MM.1S (cell line): ENCODE data around the gene CELSR3.

Source experiments
- DNase-seq: peaks from one replicate; pipeline ENCODE4 v3.0.0-alpha.2; 2015
- H2AFZ ChIP-seq: fragments of 300-600 bp; sonication (generic); 2 replicates; pipeline ENCODE4 v1.6.0; 2016; ENCODE audit warnings: antibody characterized with exemption, low read length
- H3F3A ChIP-seq: fragments of 300-600 bp; sonication (generic); 2 replicates; pipeline ENCODE4 v1.6.1; 2016; ENCODE audit warnings: mild to moderate bottlenecking, antibody characterized with exemption, low read length, moderate library complexity, mixed read lengths; ENCODE audit not compliant: insufficient read depth
- H3K27ac ChIP-seq: fragments of 300-600 bp; sonication (generic); 2 replicates; pipeline ENCODE4 v1.5.1; 2016; ENCODE audit warnings: mild to moderate bottlenecking, low read length
- H3K27me3 ChIP-seq: fragments of 300-600 bp; sonication (generic); replicated peaks from 2 replicates; pipeline ENCODE4 v1.6.0; 2016; ENCODE audit warnings: low read length; ENCODE audit not compliant: insufficient read depth
- H3K36me3 ChIP-seq: fragments of 300-600 bp; sonication (generic); replicated peaks from 2 replicates; pipeline ENCODE4 v1.6.1; 2016; ENCODE audit warnings: mild to moderate bottlenecking, low read length, mixed read lengths; ENCODE audit not compliant: insufficient read depth
- H3K4me1 ChIP-seq: fragments of 300-600 bp; sonication (generic); 2 replicates; pipeline ENCODE4 v1.6.1; 2016; ENCODE audit warnings: low read length, mixed read lengths
- H3K4me2 ChIP-seq: fragments of 300-600 bp; sonication (generic); 2 replicates; pipeline ENCODE4 v1.6.0; 2016; ENCODE audit warnings: low read depth, low read length
- H3K4me3 ChIP-seq: fragments of 300-600 bp; sonication (generic); 2 replicates; pipeline ENCODE4 v1.5.1; 2016; ENCODE audit warnings: low read length, mixed read lengths
- H3K79me2 ChIP-seq: fragments of 300-600 bp; sonication (generic); 2 replicates; pipeline ENCODE4 v1.6.1; 2016; ENCODE audit warnings: mixed run types, low read length, mixed read lengths
- H3K9ac ChIP-seq: fragments of 300-600 bp; sonication (generic); 2 replicates; pipeline ENCODE4 v1.6.1; 2016; ENCODE audit warnings: low read length, mixed read lengths
- H3K9me2 ChIP-seq: fragments of 300-600 bp; sonication (generic); replicated peaks from 2 replicates; pipeline ENCODE4 v1.6.1; 2016; ENCODE audit warnings: mild to moderate bottlenecking, low read length, mixed read lengths; ENCODE audit not compliant: insufficient read depth
- H3K9me3 ChIP-seq: fragments of 300-600 bp; sonication (generic); replicated peaks from 2 replicates; pipeline ENCODE4 v1.6.1; 2016; ENCODE audit warnings: mild to moderate bottlenecking, low read length, mixed read lengths; ENCODE audit not compliant: insufficient read depth
- H4K20me1 ChIP-seq: fragments of 300-600 bp; sonication (generic); 2 replicates; pipeline ENCODE4 v1.6.1; 2016; ENCODE audit warnings: mild to moderate bottlenecking, low read length, moderate library complexity, mixed read lengths; ENCODE audit not compliant: insufficient read depth
- EZH2 ChIP-seq: fragments of 300-600 bp; sonication (generic); optimal IDR thresholded peaks from 2 replicates; pipeline ENCODE3; 2017; ENCODE audit warnings: low read depth, mild to moderate bottlenecking, antibody characterized with exemption, low read length, mixed read lengths
- EZH2phosphoT487 ChIP-seq: fragments of 300-600 bp; sonication (generic); IDR thresholded peaks from 2 replicates; pipeline ENCODE4 v1.6.1; 2018; ENCODE audit warnings: antibody characterized with exemption, low read length
- TF ChIP-seq, protein P1 (sequence below): fragments of 300-600 bp; sonication (generic); IDR thresholded peaks from 2 replicates; pipeline ENCODE4 v1.5.1; 2016; ENCODE audit warnings: antibody characterized with exemption, low read length, mixed read lengths

The CELSR3 gene

DNA sequence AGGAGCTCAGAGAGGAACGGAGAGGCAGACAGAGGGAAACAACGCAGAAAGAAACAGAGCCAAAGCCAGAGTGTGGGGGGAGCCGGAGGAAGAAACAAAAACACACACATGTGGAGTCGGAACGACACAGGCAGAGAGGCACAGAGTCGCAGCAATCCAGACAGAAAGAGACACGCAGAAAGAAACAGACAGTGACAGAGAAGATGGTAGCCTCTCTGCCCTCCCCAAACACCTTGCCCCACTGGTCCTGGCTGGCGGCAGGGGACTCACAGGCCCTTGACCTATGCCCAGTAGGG is 21.3 kb upstream of the CELSR3 start:
- no peak for TF ChIP-seq EZH2
- TF ChIP-seq, protein P1, sequence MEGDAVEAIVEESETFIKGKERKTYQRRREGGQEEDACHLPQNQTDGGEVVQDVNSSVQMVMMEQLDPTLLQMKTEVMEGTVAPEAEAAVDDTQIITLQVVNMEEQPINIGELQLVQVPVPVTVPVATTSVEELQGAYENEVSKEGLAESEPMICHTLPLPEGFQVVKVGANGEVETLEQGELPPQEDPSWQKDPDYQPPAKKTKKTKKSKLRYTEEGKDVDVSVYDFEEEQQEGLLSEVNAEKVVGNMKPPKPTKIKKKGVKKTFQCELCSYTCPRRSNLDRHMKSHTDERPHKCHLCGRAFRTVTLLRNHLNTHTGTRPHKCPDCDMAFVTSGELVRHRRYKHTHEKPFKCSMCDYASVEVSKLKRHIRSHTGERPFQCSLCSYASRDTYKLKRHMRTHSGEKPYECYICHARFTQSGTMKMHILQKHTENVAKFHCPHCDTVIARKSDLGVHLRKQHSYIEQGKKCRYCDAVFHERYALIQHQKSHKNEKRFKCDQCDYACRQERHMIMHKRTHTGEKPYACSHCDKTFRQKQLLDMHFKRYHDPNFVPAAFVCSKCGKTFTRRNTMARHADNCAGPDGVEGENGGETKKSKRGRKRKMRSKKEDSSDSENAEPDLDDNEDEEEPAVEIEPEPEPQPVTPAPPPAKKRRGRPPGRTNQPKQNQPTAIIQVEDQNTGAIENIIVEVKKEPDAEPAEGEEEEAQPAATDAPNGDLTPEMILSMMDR, result no peak
- TF ChIP-seq EZH2phosphoT487, result no peak
- H4K20me1 ChIP-seq, result no peaks in the 10 kb centered on the region
- H3K4me2 ChIP-seq, result peak overlapping the region; percentile 73
- H2AFZ ChIP-seq, result no peak overlapping the region
- no peak for DNase-seq
- H3K27ac ChIP-seq, result no peak overlapping the region
- peak overlapping the region; percentile 25; the same call in 1 of the 2 replicates for H3K9ac ChIP-seq
- no peaks in the 10 kb centered on the region for H3K9me3 ChIP-seq
- H3K36me3 ChIP-seq, result peaks cover 2% of the 10 kb centered on the region; the same call in 1 of the 2 replicates
- no peaks in the 10 kb centered on the region for H3K9me2 ChIP-seq
- no peaks in the 10 kb centered on the region for H3K27me3 ChIP-seq
- 0 out of 2 replicates have a peak overlapping the region, but pooled peaks have one; percentile 98 for H3K4me3 ChIP-seq
- peaks cover 5% of the 10 kb centered on the region; the same call in 1 of the 2 replicates for H3K4me1 ChIP-seq
- H3K79me2 ChIP-seq, result peaks cover 28% of the 10 kb centered on the region
- peaks cover 4% of the 10 kb centered on the region for H3F3A ChIP-seq

DNA sequence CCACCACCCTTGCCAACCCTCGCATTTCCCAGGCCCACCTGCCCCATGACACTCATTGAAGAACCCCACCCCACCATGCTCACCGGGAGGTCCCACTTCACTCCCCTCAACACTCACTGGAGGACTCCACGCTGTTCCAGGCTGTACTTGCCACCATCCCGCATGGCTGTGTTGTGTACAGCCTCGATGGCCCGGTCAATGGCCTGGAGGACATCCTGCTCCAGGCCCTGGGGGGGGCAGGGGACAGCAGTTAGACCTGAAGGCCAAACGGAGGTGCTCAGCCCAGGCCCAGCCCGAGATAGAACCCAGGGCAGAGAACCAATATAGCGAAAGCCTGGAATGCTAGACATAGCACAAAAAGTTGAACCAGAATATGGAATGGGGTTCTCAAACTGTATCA is 20.1 kb upstream of the CELSR3 start:
- Histone ChIP-seq H3K36me3 (0 out of 2 replicates have a peak, but pooled peaks cover 2% of the 10 kb centered on the region), H3F3A (peaks cover 4% of the 10 kb centered on the region), H3K27me3 (no peaks in the 10 kb centered on the region), H3K4me1 (peaks cover 5% of the 10 kb centered on the region; the same call in 1 of the 2 replicates), H3K9ac (no peak overlapping the region), H3K4me3 (no peak overlapping the region), H2AFZ (no peak overlapping the region), H3K9me3 (no peaks in the 10 kb centered on the region), H3K27ac (no peak overlapping the region), H4K20me1 (no peaks in the 10 kb centered on the region), H3K4me2 (no peak overlapping the region), H3K9me2 (no peaks in the 10 kb centered on the region), H3K79me2 (peaks cover 28% of the 10 kb centered on the region)
- no peak for DNase-seq
- TF ChIP-seq EZH2phosphoT487, result no peak
- TF ChIP-seq, protein P1, result no peak
- no peak for TF ChIP-seq EZH2

- H3K4me2 ChIP-seq, result no peak overlapping the region
- no peak overlapping the region for H3K4me3 ChIP-seq
- no peaks in the 10 kb centered on the region for H3K27me3 ChIP-seq
- no peaks in the 10 kb centered on the region for H4K20me1 ChIP-seq
- H3K27ac ChIP-seq, result no peak overlapping the region
- no peak overlapping the region for H2AFZ ChIP-seq
- H3F3A ChIP-seq, result peaks cover 4% of the 10 kb centered on the region
- no peaks in the 10 kb centered on the region for H3K9me3 ChIP-seq
- no peak overlapping the region for H3K9ac ChIP-seq
- TF ChIP-seq EZH2, result no peak
- TF ChIP-seq, protein P1, result no peak
- TF ChIP-seq EZH2phosphoT487, result no peak
- H3K79me2 ChIP-seq, result peaks cover 28% of the 10 kb centered on the region
- DNase-seq, result no peak
- H3K9me2 ChIP-seq, result no peaks in the 10 kb centered on the region
- H3K36me3 ChIP-seq, result 0 out of 2 replicates have a peak, but pooled peaks cover 2% of the 10 kb centered on the region
- peaks cover 5% of the 10 kb centered on the region; the same call in 1 of the 2 replicates for H3K4me1 ChIP-seq
Measured at GRCh38 chr3:48681974-48682610, 19.4 kb upstream of the CELSR3 start.
